BE2C (cell line): Measurements from ENCODE around the gene INPP4A.
A peak's percentile ranks its signal among the peaks of the same experiment; 100 is the strongest.

Experiments
- DNase-seq: peaks from one replicate; pipeline ENCODE4 v3.0.0-alpha.2; 2020
- H3K27me3 ChIP-seq: fragments of 250-450 bp; sonication (Bioruptor Pico); 2 replicates; pipeline ENCODE4 v1.5.1; 2020; ENCODE audit warnings: mild to moderate bottlenecking
- H3K36me3 ChIP-seq: fragments of 250-450 bp; sonication (Bioruptor Pico); 2 replicates; pipeline ENCODE4 v1.5.1; 2020; ENCODE audit warnings: mild to moderate bottlenecking
- H3K4me1 ChIP-seq: fragments of 250-450 bp; sonication (Bioruptor Pico); 2 replicates; pipeline ENCODE4 v1.5.1; 2020
- H3K4me3 ChIP-seq: 2 replicates; pipeline ENCODE4 v1.5.1; 2011; ENCODE audit warnings: low read depth, low read length
- H3K9me3 ChIP-seq: fragments of 250-450 bp; sonication (Bioruptor Pico); 2 replicates; pipeline ENCODE4 v1.5.1; 2020
- TF ChIP-seq, protein P1 (sequence below): IDR thresholded peaks from 2 replicates; pipeline ENCODE4 v1.5.1; 2012; ENCODE audit warnings: mild to moderate bottlenecking, low read depth, low read length

Gene INPP4A

DNA sequence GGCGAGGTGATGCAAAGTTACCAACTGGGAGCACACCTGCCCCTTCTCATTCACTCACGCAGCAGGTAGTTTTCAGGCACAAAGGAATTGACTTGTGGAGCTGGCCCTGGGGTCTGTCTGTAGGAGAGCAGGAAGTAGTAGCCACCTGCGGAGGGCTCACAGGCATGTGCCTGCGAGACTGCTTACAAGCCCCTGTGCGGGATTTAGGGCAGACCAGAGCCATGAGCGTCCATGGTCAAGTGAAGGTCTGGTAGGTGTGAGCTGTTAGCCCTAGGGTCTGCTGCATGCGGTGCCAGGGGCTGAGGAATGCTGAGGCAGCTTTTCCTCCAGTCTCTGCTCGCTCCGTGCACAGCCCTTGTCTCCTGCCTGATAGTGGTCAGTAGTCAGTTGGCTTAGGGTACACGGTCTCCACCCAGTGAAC is 18.9 kb downstream of the INPP4A start:
- Histone ChIP-seq H3K4me3 (no peak overlapping the region), H3K27me3 (no peaks in the 10 kb centered on the region), H3K36me3 (no peaks in the 10 kb centered on the region), H3K9me3 (no peaks in the 10 kb centered on the region), H3K4me1 (peaks cover 8% of the 10 kb centered on the region)
- DNase-seq: no peak
- TF ChIP-seq, protein P1, sequence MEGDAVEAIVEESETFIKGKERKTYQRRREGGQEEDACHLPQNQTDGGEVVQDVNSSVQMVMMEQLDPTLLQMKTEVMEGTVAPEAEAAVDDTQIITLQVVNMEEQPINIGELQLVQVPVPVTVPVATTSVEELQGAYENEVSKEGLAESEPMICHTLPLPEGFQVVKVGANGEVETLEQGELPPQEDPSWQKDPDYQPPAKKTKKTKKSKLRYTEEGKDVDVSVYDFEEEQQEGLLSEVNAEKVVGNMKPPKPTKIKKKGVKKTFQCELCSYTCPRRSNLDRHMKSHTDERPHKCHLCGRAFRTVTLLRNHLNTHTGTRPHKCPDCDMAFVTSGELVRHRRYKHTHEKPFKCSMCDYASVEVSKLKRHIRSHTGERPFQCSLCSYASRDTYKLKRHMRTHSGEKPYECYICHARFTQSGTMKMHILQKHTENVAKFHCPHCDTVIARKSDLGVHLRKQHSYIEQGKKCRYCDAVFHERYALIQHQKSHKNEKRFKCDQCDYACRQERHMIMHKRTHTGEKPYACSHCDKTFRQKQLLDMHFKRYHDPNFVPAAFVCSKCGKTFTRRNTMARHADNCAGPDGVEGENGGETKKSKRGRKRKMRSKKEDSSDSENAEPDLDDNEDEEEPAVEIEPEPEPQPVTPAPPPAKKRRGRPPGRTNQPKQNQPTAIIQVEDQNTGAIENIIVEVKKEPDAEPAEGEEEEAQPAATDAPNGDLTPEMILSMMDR: no peak

DNA sequence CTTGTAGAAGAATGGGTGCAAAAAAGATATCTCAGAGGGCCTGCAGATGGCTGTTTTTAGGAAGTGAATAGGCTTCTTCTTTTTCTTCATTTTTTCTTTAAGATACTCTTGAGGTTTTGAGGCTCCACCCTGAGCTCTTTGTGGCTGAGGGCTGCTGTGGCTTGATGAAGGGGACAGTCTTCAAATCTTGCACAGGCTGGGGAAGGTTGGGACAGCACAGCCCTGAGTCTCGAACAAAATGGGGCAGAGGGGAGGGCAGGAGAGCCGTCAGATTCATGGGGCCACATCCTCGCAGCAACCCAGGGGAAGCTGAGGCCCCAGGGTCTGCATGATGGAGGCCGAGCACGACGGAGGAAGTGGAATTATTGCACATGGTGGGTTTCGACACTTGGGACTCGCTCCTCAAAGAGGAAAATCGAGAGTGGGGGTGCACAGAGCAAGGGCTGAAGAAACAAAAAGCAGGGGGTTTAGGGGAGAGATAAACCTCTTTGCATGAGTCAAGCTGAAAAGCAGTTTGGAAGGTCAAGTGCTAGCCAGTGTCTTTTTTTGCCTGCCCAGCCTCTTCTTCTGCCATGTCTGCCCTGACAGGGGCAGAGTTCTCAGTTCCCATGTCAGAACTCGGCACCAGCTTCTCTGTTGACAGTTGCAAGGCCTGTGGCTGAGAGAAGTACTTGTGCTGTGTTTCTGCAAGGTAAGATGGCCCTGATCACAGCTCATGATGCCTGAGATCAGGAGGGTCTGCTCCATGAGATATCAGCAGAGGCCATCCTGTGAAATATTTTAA is 19.5 kb downstream of the INPP4A start:
- no peak for DNase-seq
- H3K4me3 ChIP-seq: no peak overlapping the region
- no peaks in the 10 kb centered on the region for H3K9me3 ChIP-seq
- no peaks in the 10 kb centered on the region for H3K27me3 ChIP-seq
- H3K4me1 ChIP-seq: peaks cover 8% of the 10 kb centered on the region
- no peaks in the 10 kb centered on the region for H3K36me3 ChIP-seq
- TF ChIP-seq, protein P1: no peak

DNA sequence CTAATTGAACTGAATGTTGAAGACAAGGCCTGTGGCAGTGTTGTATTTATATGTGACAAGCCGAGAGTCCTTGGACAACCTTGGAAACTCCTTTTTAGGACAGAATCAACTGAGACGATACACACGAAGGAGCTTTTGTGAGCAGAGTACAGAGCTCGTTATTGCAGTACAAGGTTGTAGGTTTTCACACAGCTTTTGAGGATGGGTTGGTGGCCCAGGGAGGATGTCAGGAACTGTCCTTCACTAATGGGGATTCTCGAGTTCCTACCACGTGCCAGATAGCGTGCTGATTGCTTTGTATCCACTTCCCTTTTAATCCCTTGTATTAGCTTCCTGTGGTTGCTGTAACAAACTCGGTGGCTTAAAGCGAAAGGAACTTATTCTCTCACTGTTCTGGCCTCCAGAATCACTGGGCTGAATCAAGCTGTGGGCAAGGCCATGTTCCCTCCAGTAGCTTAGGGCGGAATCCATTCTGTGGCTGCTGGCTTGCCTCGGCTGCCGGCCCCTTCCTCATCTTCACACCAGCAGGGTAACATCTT is 20.2 kb downstream of the INPP4A start:
- Histone ChIP-seq H3K27me3 (no peaks in the 10 kb centered on the region), H3K36me3 (no peaks in the 10 kb centered on the region), H3K4me3 (no peak overlapping the region), H3K9me3 (no peaks in the 10 kb centered on the region), H3K4me1 (peaks cover 8% of the 10 kb centered on the region)
- no peak for DNase-seq
- TF ChIP-seq, protein P1: no peak

DNA sequence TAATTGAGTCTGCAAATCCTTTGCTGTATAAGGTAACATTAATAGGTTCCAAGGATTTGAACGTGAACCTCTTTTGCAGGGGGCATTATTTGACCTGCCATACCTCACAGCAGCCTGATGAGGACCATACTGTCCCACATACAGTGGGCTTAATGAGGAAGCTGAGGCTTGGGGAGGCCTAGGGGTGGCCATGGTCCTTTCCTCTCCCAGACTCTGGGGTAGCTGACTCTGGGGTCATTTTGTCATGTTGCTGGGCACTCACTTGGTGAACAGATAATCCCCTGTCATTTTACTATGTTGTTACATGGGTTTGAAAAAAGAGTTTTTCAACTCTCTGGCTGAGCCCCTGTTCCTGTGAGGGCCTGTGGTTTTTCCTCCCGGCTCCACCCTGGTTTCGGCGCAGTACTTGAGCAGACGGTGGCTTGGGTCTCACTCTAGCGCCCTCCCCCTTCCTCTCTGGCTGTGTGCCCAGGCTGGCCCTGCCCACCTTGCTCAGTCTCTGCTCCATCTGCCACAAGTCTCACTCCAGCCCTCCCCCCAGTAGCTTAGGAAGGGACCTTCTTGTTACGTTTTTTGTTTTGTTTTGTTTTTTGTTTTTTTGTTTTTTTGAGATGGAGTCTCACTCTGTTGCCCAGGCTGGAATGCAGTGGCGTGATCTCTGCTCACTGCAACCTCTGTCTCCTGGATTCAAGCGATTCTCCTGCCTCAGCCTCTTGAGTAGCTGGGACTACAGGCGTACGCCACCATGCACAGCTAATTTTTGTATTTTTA is 21.0 kb downstream of the INPP4A start:
- TF ChIP-seq, protein P1: no peak
- Histone ChIP-seq H3K36me3 (no peaks in the 10 kb centered on the region), H3K4me3 (no peak overlapping the region), H3K9me3 (no peaks in the 10 kb centered on the region), H3K27me3 (no peaks in the 10 kb centered on the region), H3K4me1 (peaks cover 8% of the 10 kb centered on the region)
- DNase-seq: peak; percentile 79

DNA sequence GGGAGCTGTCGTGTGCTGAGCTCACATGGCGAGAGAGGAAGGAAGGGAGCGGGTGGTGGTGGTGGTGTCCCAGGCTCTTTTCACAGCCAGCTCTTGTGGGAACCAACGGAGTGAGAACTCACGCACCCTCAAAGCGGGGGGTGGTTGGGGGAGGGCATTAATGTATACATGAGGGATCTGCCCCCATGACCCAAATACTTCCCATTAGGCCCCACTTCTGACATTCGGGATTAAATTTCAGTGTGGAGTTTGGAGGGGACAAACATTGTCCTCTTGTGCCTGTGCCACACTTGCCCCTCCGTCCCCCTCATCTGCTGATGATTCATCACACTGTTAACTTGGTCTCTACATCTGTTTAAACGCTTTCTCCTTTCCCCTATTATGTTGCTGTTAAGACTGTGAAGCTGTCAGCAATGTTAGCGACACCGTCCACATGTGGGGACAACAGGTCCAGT is 22.5 kb downstream of the INPP4A start:
- Histone ChIP-seq H3K27me3 (no peaks in the 10 kb centered on the region), H3K4me3 (no peak overlapping the region), H3K9me3 (no peaks in the 10 kb centered on the region), H3K36me3 (no peaks in the 10 kb centered on the region), H3K4me1 (peaks cover 13% of the 10 kb centered on the region)
- TF ChIP-seq, protein P1: no peak
- no peak for DNase-seq

DNA sequence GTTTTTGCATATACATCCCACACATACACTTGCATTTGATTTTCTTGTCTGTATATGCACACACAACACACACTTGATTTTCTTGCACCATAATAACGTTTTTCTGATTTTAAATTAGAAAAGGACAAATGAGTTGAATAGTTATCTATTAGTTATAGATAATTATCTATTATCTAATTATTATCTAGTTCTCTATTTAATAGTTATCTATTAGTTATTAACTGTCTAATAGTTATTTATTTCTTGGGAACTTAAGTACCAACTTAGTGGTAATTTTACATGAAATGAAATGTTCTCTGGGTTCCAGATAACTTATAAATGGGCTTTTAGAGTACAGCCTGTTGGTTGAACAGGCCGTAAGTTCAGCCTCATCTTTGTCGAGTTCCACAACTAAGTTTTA is 23.0 kb downstream of the INPP4A start:
- Histone ChIP-seq H3K36me3 (no peaks in the 10 kb centered on the region), H3K27me3 (no peaks in the 10 kb centered on the region), H3K9me3 (no peaks in the 10 kb centered on the region), H3K4me1 (peaks cover 13% of the 10 kb centered on the region), H3K4me3 (no peak overlapping the region)
- no peak for DNase-seq
- TF ChIP-seq, protein P1: no peak
